H1 (cell line): ENCODE data around the gene CDC42EP4. TPM values are rescaled to one million over a fixed set of nuclear protein-coding genes. Genes with fewer than 3 reads are reported as not detected.

Experiments used
- ASH2L ChIP-seq: fragments of 200-600, 300-600 bp; sonication (generic); IDR thresholded peaks from one replicate; pipeline ENCODE4 v1.7.1; 2017; ENCODE audit warnings: low read length
- EP300 ChIP-seq, 2 experiments: IDR thresholded peaks; 1 replicate in 1 of 2; 2 replicates in 1 of 2; pipeline ENCODE4 v1.6.1; 2011 to 2012; ENCODE audit warnings: low read depth in 2 of 2, low read length in 2 of 2, mild to moderate bottlenecking in 2 of 2, borderline replicate concordance in 1 of 2, inconsistent platforms in 1 of 2, moderate library complexity in 1 of 2
- GTF2F1 ChIP-seq: IDR thresholded peaks from 2 replicates; pipeline ENCODE4 v1.6.1; 2012; ENCODE audit warnings: low read depth, low read length, improper control_type of control experiment, borderline replicate concordance
- NANOG ChIP-seq: IDR thresholded peaks from 2 replicates; pipeline ENCODE4 v1.6.1; 2011; ENCODE audit warnings: low read length, low read depth, mild to moderate bottlenecking, inconsistent platforms; ENCODE audit not compliant: insufficient read depth, poor library complexity, severe bottlenecking
- NRF1 ChIP-seq: IDR thresholded peaks from 2 replicates; pipeline ENCODE4 v1.6.1; 2011; ENCODE audit warnings: mild to moderate bottlenecking, low read depth, low read length, improper control_type of control experiment
- RFX5 ChIP-seq: IDR thresholded peaks from 2 replicates; pipeline ENCODE4 v1.6.1; 2011; ENCODE audit warnings: low read depth, low read length, improper control_type of control experiment, borderline replicate concordance
- RXRA ChIP-seq: IDR thresholded peaks from 2 replicates; pipeline ENCODE4 v1.6.1; 2011; ENCODE audit warnings: low read depth, mild to moderate bottlenecking, low read length, moderate library complexity; ENCODE audit not compliant: insufficient read depth
- TAF1 ChIP-seq: IDR thresholded peaks from 2 replicates; pipeline ENCODE4 v1.6.1; 2011; ENCODE audit warnings: mild to moderate bottlenecking, low read depth, low read length
- polyA plus RNA-seq, 7 experiments: library from polyadenylated mRNA; depleted of rRNA in 3 of 7; stranded (reverse) in 5 of 7; unstranded in 2 of 7; fragments of >200 nt in 5 of 7; fragments of 200-250 nt in 2 of 7; gene quantifications; 1 replicate in 5 of 7; 2 replicates in 1 of 7; 4 replicates in 1 of 7; pipeline versions ENCODE4 v1.2.1 to v1.2.3, GENCODE V29; 2011 to 2013; ENCODE audit warnings: missing spikeins in 2 of 7, mixed read lengths in 2 of 7
- total RNA-seq: library from RNA; stranded (reverse); fragmentation: NEBNext Ultra II Directional; extraction: Animal tissue kit (Norgen Biotek cat#: 25700); gene quantifications from 2 replicates; pipeline ENCODE4 v1.2.1, GENCODE V29; 2021
- TF ChIP-seq, protein P1 (sequence below): IDR thresholded peaks from 2 replicates; pipeline ENCODE4 v1.6.1; 2012; ENCODE audit warnings: inconsistent platforms

CDC42EP4 gene
- total and polyA plus RNA-seq, 2 of the 8 experiments (the other 6 are each of a cell fraction or from before 2014, with no cell fraction given), result 8.8 to 12.6 TPM

- TF ChIP-seq NANOG, result no peak
- no peak for TF ChIP-seq TAF1
- TF ChIP-seq RXRA, result no peak
- no peak for TF ChIP-seq RFX5
- TF ChIP-seq GTF2F1, result no peak
- TF ChIP-seq EP300 (IDR thresholded peaks at IDR 0.05; ENCODE audit: borderline replicate concordance in 1 of 2, low read depth in 2 of 2, low read length in 2 of 2), result 0 out of 3 replicates have a peak, but pooled peaks of 1 of the 2 experiments have one; percentile 26
- TF ChIP-seq NRF1, result no peak
- peak; percentile 41 for TF ChIP-seq ASH2L
- TF ChIP-seq, protein P1, sequence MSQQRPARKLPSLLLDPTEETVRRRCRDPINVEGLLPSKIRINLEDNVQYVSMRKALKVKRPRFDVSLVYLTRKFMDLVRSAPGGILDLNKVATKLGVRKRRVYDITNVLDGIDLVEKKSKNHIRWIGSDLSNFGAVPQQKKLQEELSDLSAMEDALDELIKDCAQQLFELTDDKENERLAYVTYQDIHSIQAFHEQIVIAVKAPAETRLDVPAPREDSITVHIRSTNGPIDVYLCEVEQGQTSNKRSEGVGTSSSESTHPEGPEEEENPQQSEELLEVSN, result no peak
These were observed 49.7 kb downstream of the CDC42EP4 start (continued) for GRCh38 chr17:73261952-73262675.
